HG02610 (cell line): ENCODE data around the gene SDC3.

Experiments
- ATAC-seq: cut with Tn5 transposase; IDR thresholded peaks from one replicate; pipeline ENCODE4 v1.9.1; 2021; ENCODE audit warnings: mild to moderate bottlenecking, moderate library complexity; ENCODE audit not compliant: unreplicated experiment

SDC3 gene

GRCh38 chr1:30823969-30824735 lies 84.4 kb downstream of the SDC3 start:
- ATAC-seq = peak; percentile 96

- no peak for ATAC-seq
Observed at GRCh38 chr1:30823627-30823968, 85.0 kb downstream of the SDC3 start.

GRCh38 chr1:30822966-30823581 lies 85.5 kb downstream of the SDC3 start:
- no peak for ATAC-seq

- ATAC-seq = no peak
Observed at GRCh38 chr1:30822006-30822405, 86.6 kb downstream of the SDC3 start.

GRCh38 chr1:30820299-30820698 lies 88.3 kb downstream of the SDC3 start:
- no peak for ATAC-seq
